OCI-LY3 (cell line): ENCODE results near the gene CCDC32.

Source experiments
- H2AFZ ChIP-seq: fragments of 200-600, 300-600 bp; shearing (Covaris generic); 2 replicates; pipeline ENCODE4 v1.6.0; 2014; ENCODE audit warnings: antibody characterized with exemption, low read depth, low read length
- H3K27ac ChIP-seq: fragments of 200-600, 300-600 bp; sonication (generic); 2 replicates; pipeline ENCODE4 v1.5.1; 2014; ENCODE audit warnings: mild to moderate bottlenecking, low read length, moderate library complexity, mixed read lengths
- H3K27me3 ChIP-seq: fragments of 200-600, 300-600 bp; sonication (generic); 2 replicates; pipeline ENCODE4 v1.6.1; 2014; ENCODE audit warnings: low read depth, low read length, mixed read lengths
- H3K36me3 ChIP-seq: fragments of 200-600, 300-600 bp; sonication (generic); replicated peaks from 2 replicates; pipeline ENCODE3; 2014; ENCODE audit warnings: low read depth, low read length, mixed read lengths
- H3K4me1 ChIP-seq: fragments of 300-600, 200-600 bp; sonication (generic); 2 replicates; pipeline ENCODE4 v1.6.1; 2014; ENCODE audit warnings: low read length, mixed read lengths
- H3K4me2 ChIP-seq: fragments of 200-600, 300-600 bp; sonication (generic); 2 replicates; pipeline ENCODE4 v1.6.1; 2014; ENCODE audit warnings: low read length, mixed read lengths
- H3K4me3 ChIP-seq: fragments of 300-600, 200-600 bp; sonication (generic); 2 replicates; pipeline ENCODE4 v1.5.1; 2014; ENCODE audit warnings: antibody characterized with exemption, mild to moderate bottlenecking, low read length, moderate library complexity
- H3K79me2 ChIP-seq: fragments of 300-600, 200-600 bp; shearing (Covaris generic); 2 replicates; pipeline ENCODE4 v1.6.1; 2014; ENCODE audit warnings: mild to moderate bottlenecking, low read length, mixed read lengths
- H3K9ac ChIP-seq: fragments of 300-600, 200-600 bp; shearing (Covaris generic); 2 replicates; pipeline ENCODE4 v1.6.0; 2014; ENCODE audit warnings: mild to moderate bottlenecking, low read length, moderate library complexity
- H3K9me3 ChIP-seq: fragments of 200-600, 300-600 bp; shearing (Covaris generic); 2 replicates; pipeline ENCODE4 v1.6.1; 2014; ENCODE audit warnings: low read length, mixed read lengths; ENCODE audit not compliant: insufficient read depth
- H4K20me1 ChIP-seq: fragments of 200-600, 300-600 bp; sonication (generic); 2 replicates; pipeline ENCODE4 v1.6.1; 2016; ENCODE audit warnings: low read length, mixed read lengths; ENCODE audit not compliant: insufficient read depth
- EZH2phosphoT487 ChIP-seq: fragments of 200-600 bp; shearing (Covaris generic); IDR thresholded peaks from 2 replicates; pipeline ENCODE4 v1.6.1; 2018; ENCODE audit warnings: antibody characterized with exemption, mixed run types, low read depth
- TF ChIP-seq, protein P1 (sequence below): fragments of 200-600, 300-600 bp; sonication (generic); IDR thresholded peaks from 2 replicates; pipeline ENCODE4 v1.5.1; 2014; ENCODE audit warnings: antibody characterized with exemption, low read length, low read depth

CCDC32 gene

DNA sequence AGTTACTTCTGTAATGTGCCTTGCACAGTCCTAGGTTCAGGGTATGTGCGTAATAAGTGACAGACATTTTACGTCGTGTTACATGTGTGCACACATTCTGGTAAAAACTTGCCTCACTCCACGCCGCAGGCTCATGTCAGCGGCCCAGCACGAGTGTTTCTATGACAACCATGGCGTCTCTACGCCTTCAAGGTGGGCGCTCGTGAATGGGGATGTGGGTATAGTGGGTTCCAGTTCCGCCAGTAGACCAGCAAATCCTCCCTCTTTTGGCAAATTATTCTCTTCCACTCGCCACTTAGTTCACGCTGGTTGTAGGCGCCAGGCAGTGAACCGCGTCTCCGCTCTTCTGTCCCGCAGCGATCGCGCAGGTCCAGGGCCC lies 53.8 kb downstream of the CCDC32 start:
- Histone ChIP-seq H3K36me3 (no peaks in the 10 kb centered on the region), H3K79me2 (no peaks in the 10 kb centered on the region), H3K9me3 (no peaks in the 10 kb centered on the region), H3K27ac (no peak overlapping the region), H2AFZ (peak overlapping the region; percentile 91), H3K4me2 (peak overlapping the region; percentile 80), H3K4me3 (peak overlapping the region; percentile 87), H4K20me1 (no peaks in the 10 kb centered on the region), H3K27me3 (peaks cover 22% of the 10 kb centered on the region), H3K9ac (peak overlapping the region; percentile 64), H3K4me1 (peaks cover 14% of the 10 kb centered on the region)
- TF ChIP-seq, protein P1, sequence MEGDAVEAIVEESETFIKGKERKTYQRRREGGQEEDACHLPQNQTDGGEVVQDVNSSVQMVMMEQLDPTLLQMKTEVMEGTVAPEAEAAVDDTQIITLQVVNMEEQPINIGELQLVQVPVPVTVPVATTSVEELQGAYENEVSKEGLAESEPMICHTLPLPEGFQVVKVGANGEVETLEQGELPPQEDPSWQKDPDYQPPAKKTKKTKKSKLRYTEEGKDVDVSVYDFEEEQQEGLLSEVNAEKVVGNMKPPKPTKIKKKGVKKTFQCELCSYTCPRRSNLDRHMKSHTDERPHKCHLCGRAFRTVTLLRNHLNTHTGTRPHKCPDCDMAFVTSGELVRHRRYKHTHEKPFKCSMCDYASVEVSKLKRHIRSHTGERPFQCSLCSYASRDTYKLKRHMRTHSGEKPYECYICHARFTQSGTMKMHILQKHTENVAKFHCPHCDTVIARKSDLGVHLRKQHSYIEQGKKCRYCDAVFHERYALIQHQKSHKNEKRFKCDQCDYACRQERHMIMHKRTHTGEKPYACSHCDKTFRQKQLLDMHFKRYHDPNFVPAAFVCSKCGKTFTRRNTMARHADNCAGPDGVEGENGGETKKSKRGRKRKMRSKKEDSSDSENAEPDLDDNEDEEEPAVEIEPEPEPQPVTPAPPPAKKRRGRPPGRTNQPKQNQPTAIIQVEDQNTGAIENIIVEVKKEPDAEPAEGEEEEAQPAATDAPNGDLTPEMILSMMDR, result no peak
- no peak for TF ChIP-seq EZH2phosphoT487

GRCh38 chr15:40510201-40510600 lies 54.6 kb downstream of the CCDC32 start:
- H3K27me3 ChIP-seq, result peaks cover 24% of the 10 kb centered on the region
- peaks cover 14% of the 10 kb centered on the region for H3K4me1 ChIP-seq
- H3K9me3 ChIP-seq, result no peaks in the 10 kb centered on the region
- no peak overlapping the region for H3K9ac ChIP-seq
- H4K20me1 ChIP-seq, result no peaks in the 10 kb centered on the region
- peak overlapping the region; percentile 91; the same call in 1 of the 2 replicates for H2AFZ ChIP-seq
- no peak overlapping the region for H3K4me3 ChIP-seq
- no peak for TF ChIP-seq EZH2phosphoT487
- TF ChIP-seq, protein P1, result no peak
- H3K36me3 ChIP-seq, result no peaks in the 10 kb centered on the region
- peak overlapping the region; percentile 80 for H3K4me2 ChIP-seq
- no peak overlapping the region for H3K27ac ChIP-seq
- H3K79me2 ChIP-seq, result no peaks in the 10 kb centered on the region

- Histone ChIP-seq H3K9me3 (no peaks in the 10 kb centered on the region), H3K36me3 (no peaks in the 10 kb centered on the region), H3K9ac (no peak overlapping the region), H3K79me2 (no peaks in the 10 kb centered on the region), H3K4me1 (peaks cover 14% of the 10 kb centered on the region), H3K4me2 (no peak overlapping the region), H4K20me1 (no peaks in the 10 kb centered on the region), H2AFZ (no peak overlapping the region), H3K27ac (no peak overlapping the region), H3K4me3 (no peak overlapping the region), H3K27me3 (peaks cover 32% of the 10 kb centered on the region)
- no peak for TF ChIP-seq EZH2phosphoT487
- TF ChIP-seq, protein P1, result no peak
Measured at GRCh38 chr15:40508216-40508615, 56.6 kb downstream of the CCDC32 start.

DNA sequence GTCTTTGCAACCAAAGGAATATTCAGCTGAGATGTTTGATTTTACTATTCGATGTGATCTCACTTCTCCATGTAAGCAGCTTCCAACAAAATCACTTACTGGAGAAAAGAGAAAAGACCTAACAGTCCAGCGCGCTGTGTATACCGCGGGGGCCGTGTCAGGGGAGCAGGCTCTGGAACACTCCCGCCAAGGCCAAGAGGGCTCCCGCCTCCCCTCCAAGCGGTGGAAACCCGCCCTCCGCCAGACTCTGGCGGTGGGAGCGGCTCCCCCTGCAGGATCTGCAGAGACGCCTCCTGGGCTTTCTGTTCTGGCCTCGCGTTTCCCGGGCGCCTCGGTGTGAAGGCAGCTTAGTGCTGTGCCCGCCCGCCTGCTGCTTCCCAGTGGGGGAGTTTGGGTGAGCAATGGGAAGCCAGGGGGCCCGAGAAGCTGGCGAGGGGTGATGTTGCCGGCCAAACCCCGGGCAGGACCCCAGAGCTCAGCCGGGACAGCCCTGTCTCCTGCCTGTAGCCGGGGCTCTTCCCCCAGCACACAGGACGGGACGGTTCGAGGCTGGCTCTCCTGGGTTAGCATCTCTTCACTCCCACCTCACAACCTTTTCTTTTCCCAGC lies 57.8 kb downstream of the CCDC32 start:
- peak overlapping the region; percentile 14; the same call in 1 of the 2 replicates for H3K9ac ChIP-seq
- no peaks in the 10 kb centered on the region for H4K20me1 ChIP-seq
- peak overlapping the region; percentile 78 for H3K4me2 ChIP-seq
- peak overlapping the region; percentile 59 for H2AFZ ChIP-seq
- no peaks in the 10 kb centered on the region for H3K79me2 ChIP-seq
- H3K4me1 ChIP-seq, result peaks cover 14% of the 10 kb centered on the region
- H3K27me3 ChIP-seq, result peaks cover 40% of the 10 kb centered on the region
- no peak overlapping the region for H3K27ac ChIP-seq
- TF ChIP-seq, protein P1, result peak; percentile 67
- TF ChIP-seq EZH2phosphoT487, result no peak
- no peaks in the 10 kb centered on the region for H3K9me3 ChIP-seq
- H3K4me3 ChIP-seq, result peak overlapping the region; percentile 68
- H3K36me3 ChIP-seq, result no peaks in the 10 kb centered on the region
